GM21786 (cell line): ENCODE results near the gene NFASC.

Source experiments
- ATAC-seq: cut with Tn5 transposase; IDR thresholded peaks from one replicate; pipeline ENCODE4 v1.9.1; 2021; ENCODE audit not compliant: unreplicated experiment

The NFASC gene

GRCh38 chr1:204958317-204959307 is 88.0 kb downstream of the NFASC start:
- no peak for ATAC-seq

GRCh38 chr1:204959374-204959773 is 88.7 kb downstream of the NFASC start:
- no peak for ATAC-seq

GRCh38 chr1:204959836-204960235 is 89.2 kb downstream of the NFASC start:
- ATAC-seq, result no peak

- ATAC-seq, result no peak
These were observed 89.9 kb downstream of the NFASC start for GRCh38 chr1:204960306-204961125.

- ATAC-seq, result no peak
These were observed 91.2 kb downstream of the NFASC start for GRCh38 chr1:204961765-204962419.

GRCh38 chr1:204962742-204963632 is 92.3 kb downstream of the NFASC start:
- no peak for ATAC-seq

- ATAC-seq, result no peak
These were observed 96.8 kb downstream of the NFASC start for GRCh38 chr1:204967451-204967850.

GRCh38 chr1:204968135-204968534 is 97.5 kb downstream of the NFASC start:
- no peak for ATAC-seq

- ATAC-seq, result no peak
These were observed 98.3 kb downstream of the NFASC start for GRCh38 chr1:204968951-204969350.

GRCh38 chr1:204970937-204971336 is 100.3 kb downstream of the NFASC start:
- ATAC-seq, result no peak

GRCh38 chr1:204971517-204972336 is 101.1 kb downstream of the NFASC start:
- ATAC-seq, result no peak

- ATAC-seq, result no peak
These were observed 101.8 kb downstream of the NFASC start for GRCh38 chr1:204972426-204972825.

- ATAC-seq, result no peak
These were observed 102.8 kb downstream of the NFASC start for GRCh38 chr1:204973449-204973848.

GRCh38 chr1:204974327-204974726 is 103.7 kb downstream of the NFASC start:
- ATAC-seq, result no peak

GRCh38 chr1:204975021-204975420 is 104.4 kb downstream of the NFASC start:
- ATAC-seq, result no peak

- no peak for ATAC-seq
These were observed 105.0 kb downstream of the NFASC start for GRCh38 chr1:204975568-204976235.

GRCh38 chr1:204976646-204977045 is 106.0 kb downstream of the NFASC start:
- no peak for ATAC-seq

GRCh38 chr1:204977318-204977717 is 106.7 kb downstream of the NFASC start:
- ATAC-seq, result no peak

- ATAC-seq, result no peak
These were observed 108.1 kb downstream of the NFASC start for GRCh38 chr1:204978782-204979181.
